ENCODE results near the gene MRNIP. TPM values are rescaled to one million over a fixed set of nuclear protein-coding genes. Genes with fewer than 3 reads are reported as not detected.
A peak's percentile ranks its signal among the peaks of the same experiment; 100 is the strongest.

Gene MRNIP
- total and polyA plus RNA-seq, 4 donors = 5.4 to 12.0 (median 7.3) TPM

GRCh38 chr5:179824745-179825112, 33.9 kb downstream of the MRNIP start:
- peak overlapping the region in 1 of 2 donors; percentile 36 for H3K27ac ChIP-seq (ENCODE audit: low read depth in 1 of 2, low read length in 2 of 2)
- no peak overlapping the region for H3K4me3 ChIP-seq (ENCODE audit: low read depth in 1 of 3, low read length in 3 of 3)
- no peak for DNase-seq (ENCODE audit: low spot score)
- no peaks in the 10 kb centered on the region for H3K27me3 ChIP-seq (ENCODE audit: control insufficient read depth in 4 of 4, insufficient read depth in 4 of 4, low read length in 3 of 4)
- TF ChIP-seq CTCF (IDR thresholded peaks at IDR 0.05; ENCODE audit: low read depth, low read length, missing input control) (no peak), JUND (IDR thresholded peaks at IDR 0.05) (no peak), MAX (IDR thresholded peaks at IDR 0.05) (no peak), HNF4A (conservative IDR thresholded peaks at IDR 0.05) (peak; percentile 36 to 46), HNF4G (IDR thresholded peaks at IDR 0.05) (no peak), FOXA1 (IDR thresholded peaks at IDR 0.05) (peak; percentile 59), ATF3 (IDR thresholded peaks at IDR 0.05) (no peak), GABPA (IDR thresholded peaks at IDR 0.05 in 1 of 2, conservative IDR thresholded peaks at IDR 0.05 in 1 of 2) (no peak), RAD21 (IDR thresholded peaks at IDR 0.05) (peak in 1 of 2 donors; percentile 12), REST (IDR thresholded peaks at IDR 0.05) (no peak), RXRA (IDR thresholded peaks at IDR 0.05) (peak; percentile 39 to 40), SP1 (IDR thresholded peaks at IDR 0.05) (peak; percentile 27), FOXA2 (IDR thresholded peaks at IDR 0.05) (peak; percentile 75), YY1 (IDR thresholded peaks at IDR 0.05) (peak; percentile 31)
- peaks cover 17 to 65% (median 53%) of the 10 kb centered on the region in 4 donors for H3K4me1 ChIP-seq (ENCODE audit: control insufficient read depth in 4 of 4, insufficient read depth in 4 of 4, low read length in 3 of 4)
- no peak overlapping the region for H3K9ac ChIP-seq (ENCODE audit: low read depth in 1 of 2, low read length in 2 of 2)
- H3K36me3 ChIP-seq (ENCODE audit: control insufficient read depth in 4 of 4, insufficient read depth in 3 of 4, low read depth in 1 of 4, low read length in 3 of 4) = peaks cover 22 to 49% (median 40%) of the 10 kb centered on the region in 4 donors
- no peaks in the 10 kb centered on the region for H3K9me3 ChIP-seq (ENCODE audit: control insufficient read depth in 4 of 4, low read length in 3 of 4)
- 29% methylated on average over 3 of the region's 3 CpGs for WGBS

GRCh38 chr5:179823937-179824744, 34.5 kb downstream of the MRNIP start:
- peak overlapping the region; percentile 10 to 36 for H3K27ac ChIP-seq (ENCODE audit: low read depth in 1 of 2, low read length in 2 of 2)
- peaks cover 20 to 47% (median 37%) of the 10 kb centered on the region in 4 donors for H3K36me3 ChIP-seq (ENCODE audit: control insufficient read depth in 4 of 4, insufficient read depth in 3 of 4, low read depth in 1 of 4, low read length in 3 of 4)
- peak overlapping the region in 2 of 3 donors; percentile 15 to 31 for H3K4me3 ChIP-seq (ENCODE audit: low read depth in 1 of 3, low read length in 3 of 3)
- DNase-seq (ENCODE audit: low spot score) = no peak
- no peak overlapping the region for H3K9ac ChIP-seq (ENCODE audit: low read depth in 1 of 2, low read length in 2 of 2)
- no peaks in the 10 kb centered on the region for H3K9me3 ChIP-seq (ENCODE audit: control insufficient read depth in 4 of 4, low read length in 3 of 4)
- peaks cover 22 to 68% (median 56%) of the 10 kb centered on the region in 4 donors for H3K4me1 ChIP-seq (ENCODE audit: control insufficient read depth in 4 of 4, insufficient read depth in 4 of 4, low read length in 3 of 4)
- TF ChIP-seq HNF4A (conservative IDR thresholded peaks at IDR 0.05) (no peak), FOXA1 (IDR thresholded peaks at IDR 0.05) (no peak), JUND (IDR thresholded peaks at IDR 0.05) (no peak), FOXA2 (IDR thresholded peaks at IDR 0.05) (no peak), EGR1 (IDR thresholded peaks at IDR 0.05; ENCODE audit: low read depth in 2 of 2) (no peak), ATF3 (IDR thresholded peaks at IDR 0.05) (no peak), ZBTB33 (IDR thresholded peaks at IDR 0.05) (no peak), RXRA (IDR thresholded peaks at IDR 0.05) (no peak), GABPA (IDR thresholded peaks at IDR 0.05 in 1 of 2, conservative IDR thresholded peaks at IDR 0.05 in 1 of 2) (no peak), REST (IDR thresholded peaks at IDR 0.05) (no peak), TAF1 (conservative IDR thresholded peaks at IDR 0.05) (no peak), YY1 (IDR thresholded peaks at IDR 0.05) (no peak), MAX (IDR thresholded peaks at IDR 0.05) (no peak)
- no peaks in the 10 kb centered on the region for H3K27me3 ChIP-seq (ENCODE audit: control insufficient read depth in 4 of 4, insufficient read depth in 4 of 4, low read length in 3 of 4)
- WGBS = 50% methylated on average over 22 of the region's 22 CpGs
